ENCODE results near the gene PPP4R2.

GRCh38 chr3:73100741-73101559 lies 104.3 kb downstream of the PPP4R2 start:
- peak; percentile 89 to 92 (median 92) for TF ChIP-seq CTCF (IDR thresholded peaks at IDR 0.05)
- no peak for TF ChIP-seq POLR2A (IDR thresholded peaks at IDR 0.05)
